ENCODE data around the gene PROSER3. TPM values are rescaled to one million over a fixed set of nuclear protein-coding genes. Genes with fewer than 3 reads are reported as not detected.

The PROSER3 gene
- total and polyA plus RNA-seq, 2 donors (not counting 1 experiment from before 2014, with no cell fraction given) = 3.8 to 8.1 TPM

DNA sequence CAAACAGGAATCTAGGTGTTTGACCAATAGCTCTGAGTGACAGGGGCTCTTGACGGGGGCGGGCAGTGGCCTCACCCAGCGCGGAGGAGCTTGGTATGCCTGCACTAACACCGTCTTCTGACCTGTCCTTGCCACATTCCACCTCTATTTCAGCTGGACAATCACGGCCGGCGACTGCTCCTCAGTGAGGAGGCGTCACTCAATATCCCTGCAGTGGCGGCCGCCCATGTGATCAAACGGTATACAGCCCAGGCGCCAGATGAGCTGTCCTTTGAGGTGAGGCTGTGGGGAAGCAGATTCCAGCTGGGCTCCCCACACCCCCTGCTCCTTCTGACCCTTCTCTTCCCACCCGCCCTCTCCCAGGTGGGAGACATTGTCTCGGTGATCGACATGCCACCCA is 22.1 kb downstream of the PROSER3 start:
- DNase-seq (ENCODE audit: low read depth in 2 of 2) = no peak
- H3K27me3 ChIP-seq (ENCODE audit: control insufficient read depth, insufficient read depth, low read length) = no peaks in the 10 kb centered on the region
- H3K4me3 ChIP-seq (replicated peaks in 1 of 4; ENCODE audit: control extremely low read depth in 1 of 4, insufficient read depth in 1 of 4, low read depth in 3 of 4, low read length in 4 of 4) = no peak overlapping the region
- H3K79me2 ChIP-seq (ENCODE audit: control insufficient read depth, insufficient read depth, low read length) = peaks cover 3% of the 10 kb centered on the region
- no peak overlapping the region for H3K9ac ChIP-seq (ENCODE audit: insufficient read depth, low read length)
- peaks cover 9% of the 10 kb centered on the region for H3K36me3 ChIP-seq (ENCODE audit: control insufficient read depth, insufficient read depth, low read length)
- no peak overlapping the region for H2AFZ ChIP-seq (ENCODE audit: low read length)
- no peak overlapping the region for H3K27ac ChIP-seq (ENCODE audit: insufficient read depth, low read length)
- peaks cover 4% of the 10 kb centered on the region for H3K4me1 ChIP-seq (ENCODE audit: control insufficient read depth, extremely low read depth, insufficient read depth, low read length)
- no peaks in the 10 kb centered on the region for H4K20me1 ChIP-seq (ENCODE audit: control insufficient read depth, extremely low read depth, insufficient read depth, low read length)
- no peak for TF ChIP-seq EZH2 (IDR thresholded peaks at IDR 0.05; ENCODE audit: low read length, missing control alignments)
- TF ChIP-seq, protein P1, sequence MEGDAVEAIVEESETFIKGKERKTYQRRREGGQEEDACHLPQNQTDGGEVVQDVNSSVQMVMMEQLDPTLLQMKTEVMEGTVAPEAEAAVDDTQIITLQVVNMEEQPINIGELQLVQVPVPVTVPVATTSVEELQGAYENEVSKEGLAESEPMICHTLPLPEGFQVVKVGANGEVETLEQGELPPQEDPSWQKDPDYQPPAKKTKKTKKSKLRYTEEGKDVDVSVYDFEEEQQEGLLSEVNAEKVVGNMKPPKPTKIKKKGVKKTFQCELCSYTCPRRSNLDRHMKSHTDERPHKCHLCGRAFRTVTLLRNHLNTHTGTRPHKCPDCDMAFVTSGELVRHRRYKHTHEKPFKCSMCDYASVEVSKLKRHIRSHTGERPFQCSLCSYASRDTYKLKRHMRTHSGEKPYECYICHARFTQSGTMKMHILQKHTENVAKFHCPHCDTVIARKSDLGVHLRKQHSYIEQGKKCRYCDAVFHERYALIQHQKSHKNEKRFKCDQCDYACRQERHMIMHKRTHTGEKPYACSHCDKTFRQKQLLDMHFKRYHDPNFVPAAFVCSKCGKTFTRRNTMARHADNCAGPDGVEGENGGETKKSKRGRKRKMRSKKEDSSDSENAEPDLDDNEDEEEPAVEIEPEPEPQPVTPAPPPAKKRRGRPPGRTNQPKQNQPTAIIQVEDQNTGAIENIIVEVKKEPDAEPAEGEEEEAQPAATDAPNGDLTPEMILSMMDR (conservative IDR thresholded peaks at IDR 0.05 in 1 of 2, IDR thresholded peaks at IDR 0.05 in 1 of 2; ENCODE audit: low read depth in 1 of 2, low read length in 2 of 2) = no peak
- no peak overlapping the region for H3K4me2 ChIP-seq (ENCODE audit: extremely low read depth, insufficient read depth, low read length)
- no peaks in the 10 kb centered on the region for H3K9me3 ChIP-seq (ENCODE audit: control insufficient read depth, insufficient read depth, low read depth, low read length)

GRCh38 chr19:35780717-35781116 is 22.7 kb downstream of the PROSER3 start:
- peaks cover 10% of the 10 kb centered on the region for H3K36me3 ChIP-seq (ENCODE audit: control insufficient read depth, insufficient read depth, low read length)
- TF ChIP-seq, protein P1 (conservative IDR thresholded peaks at IDR 0.05 in 1 of 2, IDR thresholded peaks at IDR 0.05 in 1 of 2; ENCODE audit: low read depth in 1 of 2, low read length in 2 of 2) = no peak
- TF ChIP-seq EZH2 (IDR thresholded peaks at IDR 0.05; ENCODE audit: low read length, missing control alignments) = no peak
- no peak overlapping the region for H3K27ac ChIP-seq (ENCODE audit: insufficient read depth, low read length)
- H3K4me2 ChIP-seq (ENCODE audit: extremely low read depth, insufficient read depth, low read length) = no peak overlapping the region
- H4K20me1 ChIP-seq (ENCODE audit: control insufficient read depth, extremely low read depth, insufficient read depth, low read length) = no peaks in the 10 kb centered on the region
- H3K79me2 ChIP-seq (ENCODE audit: control insufficient read depth, insufficient read depth, low read length) = peaks cover 3% of the 10 kb centered on the region
- DNase-seq (ENCODE audit: low read depth in 2 of 2) = no peak
- no peaks in the 10 kb centered on the region for H3K9me3 ChIP-seq (ENCODE audit: control insufficient read depth, insufficient read depth, low read depth, low read length)
- H3K4me1 ChIP-seq (ENCODE audit: control insufficient read depth, extremely low read depth, insufficient read depth, low read length) = peaks cover 4% of the 10 kb centered on the region
- H3K4me3 ChIP-seq (replicated peaks in 1 of 4; ENCODE audit: control extremely low read depth in 1 of 4, insufficient read depth in 1 of 4, low read depth in 3 of 4, low read length in 4 of 4) = no peak overlapping the region
- no peak overlapping the region for H2AFZ ChIP-seq (ENCODE audit: low read length)
- no peaks in the 10 kb centered on the region for H3K27me3 ChIP-seq (ENCODE audit: control insufficient read depth, insufficient read depth, low read length)
- H3K9ac ChIP-seq (ENCODE audit: insufficient read depth, low read length) = no peak overlapping the region

- no peaks in the 10 kb centered on the region for H4K20me1 ChIP-seq (ENCODE audit: control insufficient read depth, extremely low read depth, insufficient read depth, low read length)
- H3K4me3 ChIP-seq (replicated peaks in 1 of 4; ENCODE audit: control extremely low read depth in 1 of 4, insufficient read depth in 1 of 4, low read depth in 3 of 4, low read length in 4 of 4) = no peak overlapping the region
- H2AFZ ChIP-seq (ENCODE audit: low read length) = no peak overlapping the region
- no peaks in the 10 kb centered on the region for H3K27me3 ChIP-seq (ENCODE audit: control insufficient read depth, insufficient read depth, low read length)
- H3K27ac ChIP-seq (ENCODE audit: insufficient read depth, low read length) = no peak overlapping the region
- no peak for TF ChIP-seq EZH2 (IDR thresholded peaks at IDR 0.05; ENCODE audit: low read length, missing control alignments)
- TF ChIP-seq, protein P1 (conservative IDR thresholded peaks at IDR 0.05 in 1 of 2, IDR thresholded peaks at IDR 0.05 in 1 of 2; ENCODE audit: low read depth in 1 of 2, low read length in 2 of 2) = no peak
- DNase-seq (ENCODE audit: low read depth in 2 of 2) = no peak
- H3K79me2 ChIP-seq (ENCODE audit: control insufficient read depth, insufficient read depth, low read length) = no peaks in the 10 kb centered on the region
- H3K9ac ChIP-seq (ENCODE audit: insufficient read depth, low read length) = no peak overlapping the region
- no peaks in the 10 kb centered on the region for H3K9me3 ChIP-seq (ENCODE audit: control insufficient read depth, insufficient read depth, low read depth, low read length)
- H3K36me3 ChIP-seq (ENCODE audit: control insufficient read depth, insufficient read depth, low read length) = peaks cover 10% of the 10 kb centered on the region
- H3K4me2 ChIP-seq (ENCODE audit: extremely low read depth, insufficient read depth, low read length) = no peak overlapping the region
- H3K4me1 ChIP-seq (ENCODE audit: control insufficient read depth, extremely low read depth, insufficient read depth, low read length) = no peaks in the 10 kb centered on the region
These were observed 23.7 kb downstream of the PROSER3 start for GRCh38 chr19:35781650-35782049.
